ENCODE results near the gene FKBP15. TPM values are rescaled to one million over a fixed set of nuclear protein-coding genes. Genes with fewer than 3 reads are reported as not detected.

The FKBP15 gene
- total and polyA plus RNA-seq, 2 donors (not counting 3 experiments of a cell fraction or from before 2014, with no cell fraction given): 16.8 to 26.8 TPM

- ChIA-PET CTCF (interaction anchor here (0.7 to 1.8 kb wide), 2 partner anchors 9 to 14 kb away, joined by 3 to 5 read pairs; partner anchors contain the start of gene SLC31A2), POLR2A (no interaction called here)
- Histone ChIP-seq H3K27ac (ENCODE audit: insufficient read depth, low read depth, low read length) (no peak overlapping the region), H3K27me3 (ENCODE audit: control insufficient read depth in 2 of 2, insufficient read depth in 2 of 2, low read length in 2 of 2) (no peaks in the 10 kb centered on the region), H4K20me1 (replicated peaks; ENCODE audit: control insufficient read depth, extremely low read depth, insufficient read depth, low read length) (no peaks in the 10 kb centered on the region), H3K36me3 (ENCODE audit: control insufficient read depth in 2 of 2, extremely low read depth in 1 of 2, insufficient read depth in 2 of 2, low read length in 2 of 2) (peaks cover 4 to 16% of the 10 kb centered on the region in 2 experiments), H3K9me1 (replicated peaks; ENCODE audit: control insufficient read depth, extremely low read depth, insufficient read depth, low read length) (no peaks in the 10 kb centered on the region), H3K4me3 (replicated peaks in 1 of 3; ENCODE audit: insufficient read depth in 1 of 3, low read depth in 1 of 3, low read length in 3 of 3) (no peak overlapping the region), H3K9me3 (replicated peaks; ENCODE audit: control insufficient read depth, insufficient read depth, low read length) (no peaks in the 10 kb centered on the region), H2AFZ (ENCODE audit: low read depth, low read length) (no peak overlapping the region), H3K4me2 (ENCODE audit: insufficient read depth, low read length) (no peak overlapping the region), H3K4me1 (ENCODE audit: control insufficient read depth, extremely low read depth, insufficient read depth, low read length) (no peaks in the 10 kb centered on the region), H3K79me2 (ENCODE audit: control insufficient read depth, insufficient read depth, low read length) (no peaks in the 10 kb centered on the region), H3K9ac (replicated peaks; ENCODE audit: extremely low read depth, insufficient read depth, low read length) (no peak overlapping the region)
- DNase-seq (ENCODE audit: low read depth, low spot score) (no peak), FAIRE-seq (no peak)
- dilution Hi-C loops (cut with MboI; ENCODE audit: extremely low pct_ligation_motif_present, low sequenced_read_pairs): no loop called here
- BruUV-seq (replicated peaks): no TSS peak
- no peak for TF ChIP-seq EZH2 (IDR thresholded peaks at IDR 0.05; ENCODE audit: borderline replicate concordance, low read depth, low read length, severe bottlenecking)
- no peak for TF ChIP-seq MAX (IDR thresholded peaks at IDR 0.05; ENCODE audit: insufficient read depth, insufficient read length)
- TF ChIP-seq, protein P1, sequence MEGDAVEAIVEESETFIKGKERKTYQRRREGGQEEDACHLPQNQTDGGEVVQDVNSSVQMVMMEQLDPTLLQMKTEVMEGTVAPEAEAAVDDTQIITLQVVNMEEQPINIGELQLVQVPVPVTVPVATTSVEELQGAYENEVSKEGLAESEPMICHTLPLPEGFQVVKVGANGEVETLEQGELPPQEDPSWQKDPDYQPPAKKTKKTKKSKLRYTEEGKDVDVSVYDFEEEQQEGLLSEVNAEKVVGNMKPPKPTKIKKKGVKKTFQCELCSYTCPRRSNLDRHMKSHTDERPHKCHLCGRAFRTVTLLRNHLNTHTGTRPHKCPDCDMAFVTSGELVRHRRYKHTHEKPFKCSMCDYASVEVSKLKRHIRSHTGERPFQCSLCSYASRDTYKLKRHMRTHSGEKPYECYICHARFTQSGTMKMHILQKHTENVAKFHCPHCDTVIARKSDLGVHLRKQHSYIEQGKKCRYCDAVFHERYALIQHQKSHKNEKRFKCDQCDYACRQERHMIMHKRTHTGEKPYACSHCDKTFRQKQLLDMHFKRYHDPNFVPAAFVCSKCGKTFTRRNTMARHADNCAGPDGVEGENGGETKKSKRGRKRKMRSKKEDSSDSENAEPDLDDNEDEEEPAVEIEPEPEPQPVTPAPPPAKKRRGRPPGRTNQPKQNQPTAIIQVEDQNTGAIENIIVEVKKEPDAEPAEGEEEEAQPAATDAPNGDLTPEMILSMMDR (IDR thresholded peaks at IDR 0.05; ENCODE audit: extremely low read depth in 1 of 2, insufficient read depth in 1 of 2, low read depth in 1 of 2, low read length in 2 of 2): no peak
- no peak for TF ChIP-seq MYC (IDR thresholded peaks at IDR 0.05; ENCODE audit: low read depth, low read length)
- TF ChIP-seq FOS (IDR thresholded peaks at IDR 0.05; ENCODE audit: borderline replicate concordance, insufficient read depth, low read length): no peak
- intact Hi-C loops (cut with micrococcal nuclease): no loop called here
These were observed 60.5 kb downstream of the FKBP15 start for GRCh38 chr9:113160571-113160970.

GRCh38 chr9:113158446-113158845, 62.6 kb downstream of the FKBP15 start:
- H3K27ac ChIP-seq (ENCODE audit: insufficient read depth, low read depth, low read length): no peak overlapping the region
- no peaks in the 10 kb centered on the region for H3K4me1 ChIP-seq (ENCODE audit: control insufficient read depth, extremely low read depth, insufficient read depth, low read length)
- peaks cover 0 to 11% of the 10 kb centered on the region in 2 experiments for H3K36me3 ChIP-seq (ENCODE audit: control insufficient read depth in 2 of 2, extremely low read depth in 1 of 2, insufficient read depth in 2 of 2, low read length in 2 of 2)
- no peak overlapping the region for H2AFZ ChIP-seq (ENCODE audit: low read depth, low read length)
- dilution Hi-C loops (cut with MboI; ENCODE audit: extremely low pct_ligation_motif_present, low sequenced_read_pairs): no loop called here
- POLR2A ChIA-PET: no interaction called here
- H3K79me2 ChIP-seq (ENCODE audit: control insufficient read depth, insufficient read depth, low read length): no peaks in the 10 kb centered on the region
- intact Hi-C loops (cut with micrococcal nuclease): loop anchor here (10.0 kb wide), 1 partner anchor 104 kb away; the partner anchor contains the start of gene ZFP37
- TF ChIP-seq, protein P1 (IDR thresholded peaks at IDR 0.05; ENCODE audit: extremely low read depth in 1 of 2, insufficient read depth in 1 of 2, low read depth in 1 of 2, low read length in 2 of 2): no peak
- TF ChIP-seq MAX (IDR thresholded peaks at IDR 0.05; ENCODE audit: insufficient read depth, insufficient read length) (no peak), EZH2 (IDR thresholded peaks at IDR 0.05; ENCODE audit: borderline replicate concordance, low read depth, low read length, severe bottlenecking) (no peak), MYC (IDR thresholded peaks at IDR 0.05; ENCODE audit: low read depth, low read length) (no peak), POLR2A (IDR thresholded peaks at IDR 0.05; ENCODE audit: low read depth, low read length) (no peak), JUN (IDR thresholded peaks at IDR 0.05; ENCODE audit: borderline replicate concordance, insufficient read depth, insufficient read length, low read depth) (no peak)
- DNase-seq (ENCODE audit: low read depth, low spot score): no peak
- no peaks in the 10 kb centered on the region for H3K9me3 ChIP-seq (replicated peaks; ENCODE audit: control insufficient read depth, insufficient read depth, low read length)
- no peaks in the 10 kb centered on the region for H3K27me3 ChIP-seq (ENCODE audit: control insufficient read depth in 2 of 2, insufficient read depth in 2 of 2, low read length in 2 of 2)
- no peak overlapping the region for H3K9ac ChIP-seq (replicated peaks; ENCODE audit: extremely low read depth, insufficient read depth, low read length)
- BruUV-seq (replicated peaks): no TSS peak
- H4K20me1 ChIP-seq (replicated peaks; ENCODE audit: control insufficient read depth, extremely low read depth, insufficient read depth, low read length): no peaks in the 10 kb centered on the region
- CTCF ChIA-PET: no interaction called here
- no peaks in the 10 kb centered on the region for H3K9me1 ChIP-seq (replicated peaks; ENCODE audit: control insufficient read depth, extremely low read depth, insufficient read depth, low read length)
- H3K4me3 ChIP-seq (replicated peaks in 1 of 3; ENCODE audit: insufficient read depth in 1 of 3, low read depth in 1 of 3, low read length in 3 of 3): no peak overlapping the region
- no peak for FAIRE-seq
- H3K4me2 ChIP-seq (ENCODE audit: insufficient read depth, low read length): no peak overlapping the region

Data from endothelial cell of umbilical vein (primary cell).